CD4-positive, CD25-positive, alpha-beta regulatory T cell (primary cell): Measurements from ENCODE around the gene BANP. TPM values are rescaled to one million over a fixed set of nuclear protein-coding genes. Genes with fewer than 3 reads are reported as not detected.
A peak's percentile ranks its signal among the peaks of the same experiment; 100 is the strongest.
"Not testable (repeated sequence)": the region's sequence is repeated elsewhere in the genome, so short reads cannot be mapped to it uniquely, and the experiment has no call there.

Experiments
- ATAC-seq, 2 donors: fragments of 150-1000 bp; cut with Tn5 transposase; one replicate each; pipeline ENCODE4 v1.10.0; 2021; ENCODE audit warnings: low read depth in 2 of 2, moderate number of reproducible peaks in 2 of 2, moderate library complexity in 1 of 2
- DNase-seq, 3 donors: peaks; one replicate each; pipeline versions ENCODE4 v3.0.0 to v3.0.0-alpha.2; 2012 to 2022; ENCODE audit warnings: mixed read lengths in 1 of 3
- H3K27ac ChIP-seq: one replicate; pipeline ENCODE4 v1.7.0; 2013; ENCODE audit warnings: mild to moderate bottlenecking, low read length; ENCODE audit not compliant: insufficient read depth, poor library complexity, severe bottlenecking
- H3K27me3 ChIP-seq: one replicate; pipeline ENCODE4 v1.7.0; 2013; ENCODE audit warnings: low read length; ENCODE audit not compliant: control insufficient read depth, insufficient read depth
- H3K36me3 ChIP-seq: one replicate; pipeline ENCODE4 v1.7.0; 2013; ENCODE audit warnings: mild to moderate bottlenecking, low read length, moderate library complexity; ENCODE audit not compliant: control insufficient read depth, insufficient read depth
- H3K4me1 ChIP-seq: 2 replicates; pipeline ENCODE4 v1.7.0; 2013; ENCODE audit warnings: mild to moderate bottlenecking, low read length; ENCODE audit not compliant: insufficient read depth, control insufficient read depth, poor library complexity, severe bottlenecking
- H3K4me3 ChIP-seq: one replicate; pipeline ENCODE4 v1.7.0; 2013; ENCODE audit warnings: low read depth, mild to moderate bottlenecking, low read length, moderate library complexity
- H3K9me3 ChIP-seq, 2 experiments: 1 replicate in 1 of 2; 2 replicates in 1 of 2; pipeline ENCODE4 v1.7.0; 2013; ENCODE audit warnings: low read length in 2 of 2, mild to moderate bottlenecking in 1 of 2, moderate library complexity in 1 of 2; ENCODE audit not compliant: control insufficient read depth in 2 of 2
- H3K27ac Mint-ChIP-seq, 3 donors: one replicate each; pipeline ENCODE4 v1.8.0; 2020 to 2022; ENCODE audit warnings: mild to moderate bottlenecking in 3 of 3, mixed read lengths in 3 of 3, moderate library complexity in 2 of 3
- H3K27me3 Mint-ChIP-seq: one replicate; pipeline ENCODE4 v1.8.0; 2022; ENCODE audit warnings: mild to moderate bottlenecking, mixed read lengths
- H3K36me3 Mint-ChIP-seq: one replicate; pipeline ENCODE4 v1.8.0; 2020; ENCODE audit warnings: mixed read lengths
- H3K4me1 Mint-ChIP-seq, 4 donors: one replicate each; pipeline ENCODE4 v1.8.0; 2020 to 2022; ENCODE audit warnings: mixed read lengths in 4 of 4, mild to moderate bottlenecking in 1 of 4
- H3K4me3 Mint-ChIP-seq, 4 donors: one replicate each; pipeline ENCODE4 v1.8.0; 2020 to 2022; ENCODE audit warnings: mild to moderate bottlenecking in 4 of 4, mixed read lengths in 4 of 4, moderate library complexity in 3 of 4
- H3K9me3 Mint-ChIP-seq, 7 donors: one replicate each; pipeline ENCODE4 v1.8.0; 2020 to 2022; ENCODE audit warnings: mixed read lengths in 7 of 7, mild to moderate bottlenecking in 3 of 7, moderate library complexity in 2 of 7
- polyA plus RNA-seq, 4 donors: library from polyadenylated mRNA; unstranded; fragments of 300-500 nt; fragmentation: Illumina TruSeq; gene quantifications; one replicate each; pipeline ENCODE4 v1.2.3, GENCODE V29; 2021
- total RNA-seq: library from RNA; stranded (reverse); gene quantifications from one replicate; pipeline ENCODE4 v1.2.3, GENCODE V29; 2022

Gene BANP
- total and polyA plus RNA-seq, 5 donors from 2014 or later: 20.4 to 114 (median 26.6) TPM

DNA sequence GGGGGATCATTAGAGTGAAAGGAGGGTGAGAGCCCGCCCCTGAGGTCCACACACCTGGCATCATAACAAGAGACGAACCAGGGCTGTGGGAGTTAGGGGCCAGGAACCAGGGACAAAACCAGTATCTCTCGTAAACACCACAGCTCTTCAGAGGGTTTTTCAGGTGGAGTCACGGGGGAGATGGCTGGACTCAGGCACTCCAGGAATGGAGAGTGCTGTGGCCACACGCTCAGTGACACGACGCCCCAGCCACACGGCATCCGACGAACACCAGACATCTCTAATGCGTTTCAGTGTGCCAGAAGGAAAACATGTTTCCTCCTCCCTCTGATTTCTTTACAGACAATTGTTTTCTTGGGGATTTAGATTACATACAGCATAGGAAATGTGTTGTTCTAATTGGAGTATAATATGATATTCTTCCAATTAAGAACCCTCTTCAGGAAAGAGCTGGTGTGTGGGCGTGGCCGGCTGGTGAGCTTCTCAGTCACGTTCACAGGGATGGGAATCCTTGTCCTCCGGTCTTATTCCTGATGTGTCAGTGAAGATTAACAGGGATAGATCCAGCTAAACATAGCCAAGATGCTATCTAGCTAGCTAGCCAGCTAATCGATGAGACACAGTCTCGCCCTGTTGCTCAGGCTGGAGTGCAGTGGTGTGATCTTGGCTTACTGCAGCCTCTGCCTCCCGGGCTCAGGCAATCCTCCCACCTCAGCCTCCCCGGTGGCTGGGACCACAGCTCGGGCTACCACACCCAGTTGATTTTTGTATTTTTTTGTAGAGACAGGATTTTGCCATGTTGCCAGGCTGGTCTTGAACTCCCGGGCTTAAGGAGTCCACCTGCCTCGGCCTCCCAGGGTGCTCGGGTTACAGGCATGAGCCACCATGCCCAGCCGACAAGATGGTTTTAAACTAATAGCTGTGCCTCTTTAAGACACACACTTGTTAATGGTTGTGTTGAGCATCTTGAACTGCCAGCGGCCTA is 98.6 kb downstream of the BANP start:
- DNase-seq: no peak
- Mint-ChIP-seq H3K27ac (no peak overlapping the region), H3K36me3 (peaks cover 36% of the 10 kb centered on the region)

DNA sequence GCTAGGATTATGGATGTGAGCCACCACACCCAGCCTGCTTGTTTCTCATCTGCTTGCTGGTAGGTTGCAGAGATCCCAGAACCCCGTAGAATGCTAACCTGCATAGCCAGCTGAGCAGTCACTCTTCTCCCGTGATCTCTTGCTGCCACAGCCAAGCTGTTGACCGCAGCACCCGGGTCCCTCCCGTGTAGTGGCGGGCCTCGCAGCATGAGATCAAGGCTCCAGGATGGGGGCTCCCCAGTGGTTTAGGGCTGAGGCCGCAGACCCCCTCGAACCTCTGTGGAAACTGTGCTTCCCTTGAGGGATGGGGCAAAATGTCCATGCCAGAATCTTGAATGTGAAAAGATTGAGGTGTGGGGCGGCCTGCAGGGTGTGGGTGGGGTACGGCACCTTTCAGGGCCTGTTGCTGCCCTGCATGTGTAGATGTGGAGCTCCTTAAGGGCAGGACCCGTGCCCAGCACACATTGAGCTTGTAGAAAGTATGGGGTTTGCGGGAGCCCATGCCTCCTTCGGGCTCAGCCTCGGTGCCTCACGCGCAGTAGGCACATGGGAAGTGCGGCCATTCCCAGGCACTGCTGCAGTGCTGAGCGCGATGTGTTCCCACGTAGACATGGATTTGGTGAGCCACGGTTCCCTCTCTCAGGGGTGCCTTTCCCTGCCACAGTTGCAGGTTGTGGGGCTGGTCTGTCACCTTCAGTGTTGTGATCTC is 99.9 kb downstream of the BANP start:
- Mint-ChIP-seq H3K36me3 (peaks cover 35% of the 10 kb centered on the region), H3K27me3 (no peaks in the 10 kb centered on the region), H3K9me3 (no peaks in the 10 kb centered on the region), H3K4me1 (peaks cover 0 to 2% (median 0%) of the 10 kb centered on the region in 4 donors), H3K27ac (no peak overlapping the region), H3K4me3 (no peak overlapping the region)
- no peaks in the 10 kb centered on the region for H3K27me3 ChIP-seq
- no peaks in the 10 kb centered on the region for H3K4me1 ChIP-seq
- H3K9me3 ChIP-seq: no peaks in the 10 kb centered on the region
- H3K36me3 ChIP-seq: peaks cover 45% of the 10 kb centered on the region
- DNase-seq (no peak), ATAC-seq (no peak)
- no peak overlapping the region for H3K4me3 ChIP-seq
- no peak overlapping the region for H3K27ac ChIP-seq

More for the DNA sequence above, 98.6 kb downstream of the BANP start:
- Histone ChIP-seq H3K4me1 (no peaks in the 10 kb centered on the region), H3K9me3 (no peaks in the 10 kb centered on the region), H3K4me3 (no peak overlapping the region), H3K36me3 (peaks cover 45% of the 10 kb centered on the region), H3K27ac (no peak overlapping the region), H3K27me3 (no peaks in the 10 kb centered on the region)
- Mint-ChIP-seq H3K4me3 (no peak overlapping the region), H3K4me1 (peaks cover 0 to 2% (median 0%) of the 10 kb centered on the region in 4 donors), H3K9me3 (no peaks in the 10 kb centered on the region), H3K27me3 (no peaks in the 10 kb centered on the region)
- no peak for ATAC-seq

DNA sequence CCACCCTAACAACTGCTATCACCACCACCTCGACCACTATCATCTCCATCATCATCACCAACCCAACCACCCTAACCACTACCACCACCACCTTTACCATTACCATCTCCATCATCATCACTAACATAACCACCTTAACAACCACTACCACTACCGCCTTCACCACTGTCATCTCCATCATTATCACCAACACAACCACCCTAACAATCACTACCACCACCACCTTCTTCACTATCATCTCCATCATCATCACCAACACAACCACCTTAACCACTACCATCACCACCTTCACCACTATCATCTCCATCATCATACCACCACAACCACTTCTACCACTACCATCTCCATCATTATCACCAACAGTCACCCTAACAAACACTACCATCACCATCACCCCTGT is 101.4 kb downstream of the BANP start:
- ATAC-seq (no peak), DNase-seq (no peak)
- no peak overlapping the region for H3K27ac Mint-ChIP-seq
- Histone ChIP-seq H3K27me3 (no peaks in the 10 kb centered on the region), H3K4me1 (no peaks in the 10 kb centered on the region), H3K36me3 (peaks cover 51% of the 10 kb centered on the region), H3K9me3 (no peaks in the 10 kb centered on the region), H3K27ac (no peak overlapping the region), H3K4me3 (no peak overlapping the region)
- no peaks in the 10 kb centered on the region for H3K27me3 Mint-ChIP-seq
- peaks cover 33% of the 10 kb centered on the region for H3K36me3 Mint-ChIP-seq
- peaks cover 0 to 2% (median 0%) of the 10 kb centered on the region in 4 donors for H3K4me1 Mint-ChIP-seq
- no peak overlapping the region for H3K4me3 Mint-ChIP-seq
- no peaks in the 10 kb centered on the region for H3K9me3 Mint-ChIP-seq

DNA sequence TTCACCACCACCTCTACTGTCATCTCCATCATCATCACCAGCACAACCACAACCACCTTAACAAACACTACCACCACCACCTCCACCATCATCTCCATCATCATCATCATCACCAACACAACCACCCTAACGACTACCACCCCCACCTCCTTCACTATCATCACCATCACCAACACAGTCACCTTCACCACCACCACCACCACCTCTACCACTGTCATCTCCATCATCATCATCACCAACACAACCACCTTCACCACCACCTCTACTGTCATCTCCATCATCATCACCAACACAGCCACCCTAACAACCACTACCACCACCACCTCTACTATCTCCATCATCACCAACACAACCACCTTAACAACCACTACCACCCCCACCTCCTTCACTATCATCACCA is 102.2 kb downstream of the BANP start:
- not testable (repeated sequence) for ATAC-seq, H3K27me3 ChIP-seq, H3K27ac ChIP-seq, H3K9me3 Mint-ChIP-seq, H3K4me3 Mint-ChIP-seq, H3K27ac Mint-ChIP-seq, H3K4me1 ChIP-seq, DNase-seq, H3K4me3 ChIP-seq, H3K9me3 ChIP-seq, H3K4me1 Mint-ChIP-seq, H3K27me3 Mint-ChIP-seq
- peaks cover 25% of the 10 kb centered on the region for H3K36me3 Mint-ChIP-seq
- H3K36me3 ChIP-seq: peaks cover 51% of the 10 kb centered on the region

DNA sequence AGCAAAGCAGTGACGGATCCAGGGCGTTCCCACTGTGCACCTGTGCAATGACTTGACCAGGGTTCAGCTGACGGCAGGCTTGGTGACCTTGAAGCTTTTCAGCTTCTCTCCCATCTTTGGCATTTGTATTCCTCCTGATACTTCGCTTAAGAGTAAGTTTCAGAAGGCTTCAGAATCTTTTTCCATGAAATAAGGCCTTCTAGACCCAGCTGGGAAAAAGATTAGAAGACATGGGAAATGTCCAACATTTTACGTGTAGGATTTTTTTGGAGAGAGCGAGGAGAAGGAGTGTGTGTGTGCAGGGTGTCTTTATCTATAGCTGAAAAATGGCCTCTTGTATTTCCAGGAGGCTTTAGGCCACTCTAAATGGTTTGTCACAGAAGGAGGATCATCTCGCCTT is 104.1 kb downstream of the BANP start:
- Mint-ChIP-seq H3K27ac (no peak overlapping the region), H3K27me3 (no peaks in the 10 kb centered on the region), H3K4me3 (no peak overlapping the region), H3K36me3 (peaks cover 12% of the 10 kb centered on the region), H3K4me1 (no peaks in the 10 kb centered on the region), H3K9me3 (no peaks in the 10 kb centered on the region)
- Histone ChIP-seq H3K36me3 (peaks cover 50% of the 10 kb centered on the region), H3K27ac (no peak overlapping the region), H3K27me3 (no peaks in the 10 kb centered on the region), H3K4me3 (no peak overlapping the region), H3K9me3 (no peaks in the 10 kb centered on the region), H3K4me1 (no peaks in the 10 kb centered on the region)
- no peak for DNase-seq
- ATAC-seq: no peak

DNA sequence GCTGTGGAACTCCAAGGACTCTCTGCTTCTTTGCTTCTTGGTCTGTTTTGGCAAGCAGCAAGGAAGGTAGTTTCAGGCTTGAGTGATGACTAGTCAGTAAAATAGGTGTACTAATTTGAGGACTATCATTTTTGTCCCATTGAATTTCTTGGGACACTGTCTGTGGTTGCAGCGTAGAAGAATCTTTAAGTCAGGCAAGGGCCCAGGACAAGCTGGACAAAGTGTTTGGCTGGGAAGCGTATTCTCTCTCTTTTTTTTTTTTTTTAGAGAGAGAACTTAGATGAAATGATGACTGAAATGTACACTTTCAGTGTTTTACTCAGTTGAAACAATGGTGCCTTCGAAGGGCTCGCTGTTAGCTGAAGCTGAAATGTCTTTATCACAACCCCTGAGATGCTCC is 105.0 kb downstream of the BANP start:
- Histone ChIP-seq H3K36me3 (peaks cover 49% of the 10 kb centered on the region), H3K9me3 (no peaks in the 10 kb centered on the region), H3K27me3 (no peaks in the 10 kb centered on the region), H3K4me1 (no peaks in the 10 kb centered on the region), H3K27ac (no peak overlapping the region), H3K4me3 (no peak overlapping the region)
- Mint-ChIP-seq H3K9me3 (peaks cover 0 to 2% (median 0%) of the 10 kb centered on the region in 7 donors), H3K36me3 (peaks cover 16% of the 10 kb centered on the region), H3K27me3 (no peaks in the 10 kb centered on the region), H3K4me3 (no peak overlapping the region), H3K4me1 (no peaks in the 10 kb centered on the region), H3K27ac (no peak overlapping the region)
- no peak for ATAC-seq
- DNase-seq: no peak

DNA sequence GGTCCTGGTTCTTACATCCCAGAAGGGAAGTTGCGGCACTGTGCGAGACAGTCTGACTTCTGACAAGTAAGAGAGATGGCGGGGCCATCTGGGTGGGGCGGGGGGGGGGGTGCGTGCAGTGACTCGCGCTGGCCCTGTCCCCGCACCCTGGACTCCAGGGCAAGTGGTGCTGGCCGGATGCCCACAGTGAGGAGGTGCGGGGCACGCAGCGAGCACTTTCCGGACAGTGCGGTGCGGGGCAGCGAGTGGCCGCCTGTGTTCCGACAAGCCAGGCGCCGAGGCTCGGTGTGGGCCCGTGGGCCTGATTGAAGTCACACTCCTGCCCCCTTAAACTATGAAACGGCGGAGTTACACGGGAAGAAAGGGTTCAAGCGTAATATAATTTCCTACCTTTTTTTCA is 106.4 kb downstream of the BANP start:
- H3K36me3 Mint-ChIP-seq: peaks cover 15% of the 10 kb centered on the region
- H3K27ac Mint-ChIP-seq: peak overlapping the region in 1 of 3 donors; percentile 38
- Histone ChIP-seq H3K27ac (no peak overlapping the region), H3K27me3 (no peaks in the 10 kb centered on the region), H3K36me3 (peaks cover 42% of the 10 kb centered on the region), H3K4me1 (no peaks in the 10 kb centered on the region), H3K9me3 (no peaks in the 10 kb centered on the region), H3K4me3 (no peak overlapping the region)
- no peak for ATAC-seq
- no peaks in the 10 kb centered on the region for H3K27me3 Mint-ChIP-seq
- peaks cover 0 to 2% (median 0%) of the 10 kb centered on the region in 7 donors for H3K9me3 Mint-ChIP-seq
- no peak overlapping the region for H3K4me3 Mint-ChIP-seq
- DNase-seq: no peak
- no peaks in the 10 kb centered on the region for H3K4me1 Mint-ChIP-seq
